Activated effector memory CD4-positive, alpha-beta T cell treated with Interleukin-2 at 50 U/mL for 16 hours (primary cell): ENCODE measurements around the gene ATP7A.

ENCODE experiments used
- DNase-seq: peaks from one replicate; pipeline ENCODE4 v3.0.0-alpha.2; 2020

Gene ATP7A

DNA sequence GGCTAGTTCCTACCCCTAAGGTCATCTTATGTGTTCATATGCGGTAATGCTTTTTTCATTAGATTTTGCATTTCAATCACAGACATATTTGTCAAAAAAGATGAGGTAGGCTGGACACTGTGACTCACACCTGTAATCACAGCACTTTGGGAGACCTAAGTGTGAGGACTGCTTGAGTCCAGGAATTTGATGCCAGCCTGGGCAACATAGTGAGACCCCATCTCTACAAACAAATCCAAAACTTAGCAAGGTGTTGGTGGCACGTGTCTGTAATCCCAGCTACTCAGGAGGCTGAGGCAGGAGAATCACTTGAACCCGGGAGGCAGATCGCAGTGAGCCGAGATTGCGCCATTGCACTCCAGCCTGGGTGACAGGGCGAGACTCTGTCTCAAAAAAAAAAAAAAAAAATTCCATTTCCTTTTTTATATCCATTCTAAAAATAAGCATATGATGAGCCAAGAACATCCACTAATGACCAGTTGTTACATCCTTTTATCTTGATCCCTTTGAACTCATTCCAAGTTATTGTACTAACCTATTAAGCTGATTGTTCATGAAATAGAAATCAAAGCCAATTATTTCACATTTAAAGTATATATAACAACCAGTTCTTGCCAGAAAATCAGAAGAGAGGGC, 35.5 kb downstream of the ATP7A start:
- no peak for DNase-seq

DNA sequence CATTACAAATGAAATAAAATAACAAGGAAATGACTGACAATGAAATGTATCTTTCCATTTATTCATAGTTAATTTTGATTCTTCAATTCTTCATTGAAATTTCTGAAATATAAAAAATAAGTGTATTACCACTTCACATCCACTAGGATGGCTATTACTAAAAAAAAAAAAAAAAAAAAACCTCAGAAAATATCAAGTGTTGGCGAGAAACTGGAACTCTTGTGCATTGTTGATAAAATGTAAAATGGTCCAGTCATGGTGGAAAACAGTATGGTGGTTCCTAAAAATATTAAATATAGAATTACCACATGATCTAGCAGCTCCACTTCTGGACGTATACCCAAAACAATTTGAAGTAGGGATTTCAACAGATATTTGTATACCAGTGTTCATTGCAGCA, 36.1 kb downstream of the ATP7A start:
- no peak for DNase-seq

DNA sequence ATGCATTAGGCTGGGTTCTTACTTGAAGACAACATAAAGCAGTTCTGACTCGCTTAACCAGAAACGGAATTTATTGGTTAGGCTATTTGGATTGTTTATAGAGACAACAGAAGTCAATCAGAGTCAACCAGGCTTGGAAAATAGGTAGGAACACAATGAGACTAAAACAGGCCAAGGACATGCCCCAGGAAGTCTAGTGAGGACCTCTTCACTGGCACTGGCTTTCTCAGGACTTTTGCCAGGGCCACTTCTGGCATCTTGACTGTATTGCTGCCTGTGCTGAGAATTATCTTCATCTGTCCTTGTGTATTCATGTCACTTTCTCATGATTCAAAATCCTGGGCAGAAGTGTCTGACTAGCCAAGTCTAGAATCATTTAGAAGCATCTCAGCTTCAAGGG, 39.3 kb downstream of the ATP7A start:
- DNase-seq, result no peak

DNA sequence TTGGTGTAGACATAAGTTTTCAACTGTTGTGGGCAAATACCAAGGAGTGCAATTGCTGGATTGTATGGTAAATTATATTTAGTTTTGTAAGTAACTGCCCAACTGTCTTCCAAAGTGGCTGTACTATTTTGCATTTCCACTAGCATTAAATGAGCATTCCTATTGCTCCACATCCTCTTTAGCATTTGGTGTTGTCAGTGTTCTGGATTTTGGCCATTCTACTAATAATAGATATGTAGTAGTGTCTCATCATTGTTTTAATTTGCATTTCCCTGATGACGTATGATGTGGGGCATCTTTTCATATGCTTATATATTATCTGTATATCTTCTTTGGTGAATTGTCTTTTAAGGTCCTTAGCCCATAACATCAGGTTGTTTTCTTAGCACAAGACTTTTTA, 41.7 kb downstream of the ATP7A start:
- DNase-seq, result no peak

DNA sequence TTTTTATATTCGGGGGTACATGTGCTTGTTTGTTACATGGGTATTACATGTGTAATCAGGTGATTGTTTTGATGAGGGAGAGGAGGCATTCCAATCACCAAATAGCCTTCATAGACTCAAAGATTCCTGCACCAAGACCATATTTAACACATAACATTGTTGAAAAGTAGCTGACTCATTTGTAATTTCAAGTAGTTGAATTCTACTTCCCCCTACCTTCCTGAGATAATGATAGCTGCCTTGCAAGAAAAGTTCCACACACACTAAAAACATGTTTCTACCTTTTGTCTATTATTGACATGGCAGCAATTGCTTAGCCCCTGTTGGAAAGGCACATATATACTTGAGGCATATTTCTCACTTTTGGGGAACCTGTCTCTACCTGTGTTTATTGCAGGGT, 42.8 kb downstream of the ATP7A start:
- DNase-seq, result no peak

DNA sequence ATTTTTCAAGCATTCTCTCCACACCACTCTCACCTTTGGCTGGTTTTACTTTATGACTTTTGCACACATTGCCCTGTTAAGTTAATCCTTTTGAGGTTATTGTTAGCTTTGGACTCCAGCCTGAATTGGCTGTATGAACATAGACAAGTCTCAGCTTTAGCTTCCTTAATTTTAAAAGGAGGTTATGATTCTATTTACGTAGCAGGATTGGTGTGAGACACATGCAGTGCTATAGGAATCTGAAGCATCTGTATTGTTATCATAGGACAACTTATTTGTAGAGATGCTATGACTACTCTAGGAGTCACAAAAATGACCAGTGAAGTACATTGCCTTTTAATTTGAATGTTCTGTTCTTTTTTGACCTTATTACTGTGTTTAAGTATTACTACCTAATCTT, 43.2 kb downstream of the ATP7A start:
- DNase-seq, result no peak

DNA sequence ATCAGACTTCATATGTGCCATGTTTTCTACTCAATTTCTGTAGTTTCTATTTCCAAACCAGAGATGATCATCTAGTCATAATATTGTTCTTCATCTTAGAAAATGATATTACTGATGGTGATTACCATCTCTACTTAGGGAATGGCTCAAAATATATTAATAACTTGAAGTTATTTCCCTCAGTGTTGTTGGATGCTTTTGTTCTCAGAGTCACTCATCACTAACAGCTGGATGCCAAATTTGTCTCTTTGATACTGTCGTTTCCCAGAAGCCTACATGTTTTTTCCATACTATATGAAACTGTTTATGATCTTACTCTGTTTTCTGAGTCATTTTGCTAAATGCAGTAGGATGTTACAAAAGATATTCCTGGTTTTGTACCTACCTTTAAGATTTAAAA, 50.1 kb downstream of the ATP7A start:
- no peak for DNase-seq

DNA sequence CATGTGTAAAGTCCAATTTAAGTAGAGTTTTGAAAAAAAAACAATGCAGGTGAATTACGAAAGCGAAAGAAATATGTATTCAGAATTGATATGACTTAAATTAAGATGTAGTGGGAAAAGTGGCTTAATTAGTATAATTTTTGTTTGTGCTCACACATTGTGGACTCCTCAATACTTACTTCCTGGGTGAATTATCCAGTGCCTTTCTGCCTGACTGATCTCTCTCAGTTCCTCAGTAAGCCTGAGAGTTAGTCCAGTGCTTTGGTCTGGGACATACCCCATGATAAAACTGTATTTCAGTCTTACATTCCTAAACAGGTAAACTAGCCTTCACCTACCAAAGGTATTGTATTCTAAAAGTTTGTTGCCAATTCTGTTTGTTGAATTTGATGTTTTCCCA, 50.6 kb downstream of the ATP7A start:
- DNase-seq, result no peak

DNA sequence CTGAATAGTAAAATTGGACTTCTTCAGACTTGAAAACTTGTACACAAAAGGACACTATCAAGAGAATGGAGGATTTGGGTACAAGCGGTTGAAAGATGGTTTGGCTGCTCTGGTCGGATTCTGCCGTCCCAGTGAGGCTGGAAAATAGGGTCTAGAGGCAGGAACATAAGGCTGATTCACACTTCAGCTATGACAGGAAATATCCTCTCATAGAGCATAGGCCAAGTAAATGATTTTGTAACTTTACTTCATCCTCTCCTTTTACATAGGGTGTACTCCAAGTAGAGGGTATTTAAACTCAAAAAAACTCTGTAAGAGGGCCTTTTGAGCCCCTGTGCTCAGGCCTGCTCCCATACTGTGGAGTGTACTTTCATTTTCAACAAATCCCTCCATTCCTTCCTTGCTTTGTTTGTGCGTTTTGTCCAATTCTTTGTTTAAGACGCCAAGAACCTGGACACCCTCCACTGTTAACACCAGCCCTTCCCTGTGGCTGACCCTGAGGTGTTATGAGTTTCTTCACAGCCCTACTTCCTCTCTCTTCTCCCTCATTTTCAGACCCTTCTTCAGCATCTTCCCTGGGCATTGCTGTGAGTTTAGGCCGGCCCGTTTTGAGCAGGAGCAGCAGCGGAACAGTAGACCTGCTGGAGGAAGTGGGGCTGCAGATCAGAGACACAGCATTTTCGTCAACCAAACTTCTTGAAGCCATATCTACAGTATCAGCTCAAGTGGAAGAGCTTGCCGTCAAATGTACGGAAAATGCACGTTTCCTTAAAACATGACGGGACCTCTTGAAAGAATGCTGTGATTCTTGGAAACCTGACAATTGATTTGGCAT, 51.8 kb downstream of the ATP7A start:
- DNase-seq, result no peak

DNA sequence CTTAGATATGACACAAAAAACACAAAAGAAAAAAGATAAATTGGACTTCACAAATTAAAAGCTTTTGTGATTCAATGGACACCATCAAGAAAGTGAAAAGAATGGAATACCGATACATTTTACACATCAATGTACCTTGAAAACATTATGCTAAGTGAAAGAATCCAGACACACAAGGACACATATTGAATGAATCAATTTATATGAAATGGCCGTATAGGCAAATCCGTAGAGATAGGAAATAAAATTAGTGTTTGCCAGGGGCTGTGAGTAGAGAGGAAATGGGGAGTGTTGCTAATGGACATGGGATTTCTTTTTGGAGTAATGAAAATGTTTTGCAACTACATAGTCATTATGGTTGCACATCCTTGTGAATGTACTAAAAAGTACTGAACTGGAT, 55.9 kb downstream of the ATP7A start:
- DNase-seq, result no peak

DNA sequence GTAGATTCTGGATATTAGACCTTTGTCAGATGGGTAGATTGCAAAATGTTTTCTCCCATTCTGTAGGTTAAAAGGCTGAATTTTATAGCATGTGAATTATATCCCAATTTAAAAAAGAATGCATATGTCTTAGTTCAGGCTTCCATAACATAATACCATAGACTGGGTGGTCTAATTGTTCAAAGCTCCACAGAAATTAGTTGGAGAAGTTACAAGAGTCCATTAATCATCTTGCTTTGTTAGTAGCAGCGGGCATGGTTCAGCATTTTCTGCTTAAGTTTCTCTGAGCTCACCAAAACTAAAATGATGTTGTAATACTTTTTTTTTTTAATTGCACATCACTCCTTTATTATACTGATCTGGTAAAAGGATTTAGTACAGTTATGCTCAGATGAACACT, 57.1 kb downstream of the ATP7A start:
- no peak for DNase-seq

DNA sequence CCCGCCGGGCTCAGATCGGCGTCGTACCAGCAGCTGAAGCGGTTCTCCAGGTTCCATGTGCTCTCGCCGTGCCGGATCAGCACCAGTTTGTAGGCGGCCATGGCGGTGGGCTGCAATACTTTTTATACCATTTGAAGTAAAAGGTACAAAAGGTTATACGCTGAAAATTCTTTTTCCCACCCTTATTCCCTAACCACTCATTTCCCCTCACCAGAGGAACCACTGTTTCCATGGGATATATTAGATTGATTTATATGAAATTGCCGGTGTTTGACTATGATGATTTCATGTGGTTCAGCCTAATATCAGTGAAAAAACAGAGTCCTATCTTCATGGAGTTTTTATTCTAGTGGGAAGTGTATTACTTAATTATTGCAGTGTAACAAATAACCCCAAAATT, 59.0 kb downstream of the ATP7A start, which contains the start of gene PGAM4:
Gene PGAM4 (minus strand): TSS at position 101 of the 400 bp plus-strand sequence. CDS start 0 bp downstream, at position 101.
- no peak for DNase-seq

DNA sequence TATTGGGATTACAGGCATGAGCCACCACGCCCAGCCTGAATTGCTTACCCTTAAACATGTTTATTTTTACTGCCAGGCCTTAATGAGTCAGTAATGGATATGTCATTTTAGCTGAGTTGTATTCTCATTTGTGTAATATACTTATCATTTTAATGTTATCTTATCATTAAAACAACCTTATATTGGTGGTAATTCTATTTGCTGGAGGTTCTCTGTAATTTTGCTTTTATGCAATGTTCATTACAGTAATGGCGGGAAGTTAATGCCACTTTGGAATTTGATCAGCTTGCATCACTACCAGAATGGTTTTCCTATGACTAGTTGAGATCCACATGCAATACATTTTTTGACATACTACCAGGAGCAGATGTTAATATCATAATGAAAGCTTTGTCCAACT, 65.3 kb downstream of the ATP7A start:
- DNase-seq, result no peak

DNA sequence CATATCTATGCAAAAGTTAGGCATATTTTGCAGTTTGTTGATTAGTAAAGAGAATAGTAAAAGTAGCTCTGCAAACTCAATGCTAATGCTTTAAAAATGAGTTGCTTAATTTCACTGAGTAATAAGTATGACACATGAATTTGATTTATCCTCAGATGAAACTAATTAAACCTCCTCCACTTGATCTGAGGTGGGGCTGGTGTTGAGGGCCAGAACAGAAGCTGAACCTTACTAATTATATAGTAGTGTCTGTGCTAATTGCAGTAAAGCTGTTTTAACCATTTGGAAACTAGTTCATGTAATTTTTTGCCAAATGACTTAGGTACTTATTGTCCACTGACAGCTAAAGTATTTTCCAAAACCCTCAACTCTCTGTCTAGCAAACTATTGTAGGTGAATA, 66.6 kb downstream of the ATP7A start:
- no peak for DNase-seq

DNA sequence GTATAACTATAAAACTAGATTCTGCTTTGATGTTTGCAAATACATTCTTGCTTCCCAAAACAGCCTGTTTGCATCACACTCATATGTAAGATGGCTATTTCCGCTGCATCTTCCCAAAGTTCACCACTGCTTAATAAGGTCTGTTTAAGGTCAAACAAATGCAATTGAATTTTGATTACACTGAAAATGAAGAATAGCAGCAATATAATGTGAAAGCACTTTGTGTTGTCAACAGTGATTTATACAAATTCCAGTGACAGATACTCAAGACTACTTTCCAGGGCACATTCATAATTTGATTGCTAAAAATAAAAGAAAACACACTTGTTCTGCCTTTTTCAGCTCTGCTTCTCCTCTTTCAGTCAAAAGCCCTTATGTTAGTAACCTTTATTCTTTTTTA, 67.0 kb downstream of the ATP7A start:
- DNase-seq, result no peak

DNA sequence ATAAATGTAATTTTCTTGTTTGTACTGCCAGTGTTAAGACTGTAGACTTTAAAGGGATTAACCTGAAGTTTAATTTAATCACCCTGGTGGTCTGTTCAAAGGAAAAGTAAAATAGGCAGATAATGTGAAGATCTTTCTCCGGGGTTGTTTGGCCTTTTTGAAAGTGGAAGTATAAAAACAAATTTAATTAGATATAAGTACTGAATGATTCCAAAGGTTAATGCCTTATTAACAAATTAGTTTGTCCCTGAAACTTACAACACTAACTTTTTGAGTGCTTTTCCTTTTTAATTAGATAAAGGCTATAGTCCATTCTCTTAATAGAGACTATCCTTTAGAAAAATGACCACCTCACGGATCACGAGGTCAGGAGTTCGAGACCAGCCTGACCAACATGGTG, 69.4 kb downstream of the ATP7A start:
- DNase-seq, result no peak

DNA sequence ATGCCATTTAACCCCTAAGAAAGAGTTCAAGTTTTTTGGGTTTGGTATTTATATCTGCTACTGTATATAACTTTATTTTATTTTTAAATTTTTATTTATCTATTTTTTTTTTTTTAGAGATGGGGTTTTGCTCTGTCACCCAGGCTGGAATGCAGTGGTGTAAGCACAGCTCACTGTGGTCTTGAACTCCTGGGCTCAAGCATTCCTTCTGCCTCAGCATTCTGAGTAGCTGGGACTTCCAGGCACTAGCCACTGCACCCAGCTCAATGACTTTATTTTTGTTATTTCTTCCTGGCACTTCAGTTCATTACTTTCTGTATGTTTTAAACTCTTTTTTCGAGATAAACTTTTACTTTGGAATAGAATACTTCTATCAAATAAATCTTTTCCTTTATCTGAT, 101.4 kb downstream of the ATP7A start:
- no peak for DNase-seq

DNA sequence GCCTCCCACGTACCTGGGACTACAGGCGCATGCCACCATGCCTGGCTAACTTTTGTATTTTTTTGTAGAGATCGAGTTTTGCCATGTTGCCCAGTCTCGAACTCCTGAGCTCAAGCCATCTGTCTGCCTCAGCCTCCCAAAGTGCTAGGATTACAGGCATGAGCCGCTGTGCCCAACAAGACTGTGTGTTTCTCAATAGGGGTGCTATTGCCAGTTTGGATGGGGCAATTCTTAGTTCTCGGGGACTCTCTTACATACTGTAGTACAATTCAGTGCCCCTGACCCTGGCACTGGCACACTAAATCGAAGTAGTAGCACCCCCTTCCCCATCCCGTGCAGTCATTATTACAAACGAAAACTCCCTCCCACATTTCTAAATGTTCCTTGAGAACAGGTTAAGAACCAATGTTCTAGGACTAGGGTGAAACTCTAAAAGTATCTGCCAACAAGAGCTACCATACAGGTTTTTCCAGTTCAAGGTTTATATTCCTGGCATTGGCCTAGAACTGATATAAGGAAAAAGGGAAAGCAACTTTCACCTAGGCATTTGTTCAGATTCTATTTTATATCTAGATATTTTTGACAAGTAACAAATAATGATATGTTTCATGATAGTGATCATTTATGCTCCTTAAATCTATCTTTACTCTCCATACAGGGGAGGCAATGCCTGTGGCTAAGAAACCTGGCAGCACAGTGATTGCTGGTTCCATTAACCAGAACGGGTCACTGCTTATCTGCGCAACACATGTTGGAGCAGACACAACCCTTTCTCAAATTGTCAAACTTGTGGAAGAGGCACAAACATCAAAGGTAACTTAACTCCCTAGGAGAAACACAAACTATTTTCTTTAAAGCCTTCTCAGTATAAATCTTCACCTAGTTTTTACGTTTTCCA, 109.3 kb downstream of the ATP7A start:
- DNase-seq, result no peak

DNA sequence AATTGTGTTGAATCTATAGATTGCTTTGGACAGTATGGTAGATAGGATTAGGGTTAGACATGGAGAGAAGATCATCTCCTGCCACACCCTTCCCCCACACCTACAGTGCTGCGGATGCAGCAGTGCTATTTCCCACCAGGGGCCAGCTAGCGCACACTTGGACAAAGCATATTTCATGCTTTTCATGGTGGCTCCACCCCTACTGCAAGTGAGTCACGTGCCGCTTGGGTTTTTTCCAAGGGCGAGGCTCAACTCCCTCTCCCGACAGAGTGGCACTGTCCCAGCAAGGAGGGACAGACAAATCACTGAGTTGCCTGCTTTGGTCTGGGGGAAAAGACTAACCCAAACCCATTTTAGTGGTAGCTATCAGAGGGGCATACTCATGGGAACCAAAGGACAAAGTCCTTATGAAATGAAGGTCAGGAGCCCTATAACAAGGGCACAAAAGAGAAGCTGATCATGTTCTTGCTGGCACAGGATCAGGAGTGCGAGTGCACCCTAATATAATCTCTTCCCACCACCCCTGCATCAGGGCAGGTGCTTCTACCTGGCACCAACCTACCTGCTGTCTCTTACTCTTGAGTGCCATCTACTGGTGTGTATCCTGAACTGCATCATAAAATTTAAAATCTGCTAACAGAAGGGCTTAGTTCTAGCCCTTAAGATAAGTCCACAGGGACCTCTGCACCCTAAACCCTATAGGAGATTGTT, 114.0 kb downstream of the ATP7A start:
- peak; percentile 0 for DNase-seq

DNA sequence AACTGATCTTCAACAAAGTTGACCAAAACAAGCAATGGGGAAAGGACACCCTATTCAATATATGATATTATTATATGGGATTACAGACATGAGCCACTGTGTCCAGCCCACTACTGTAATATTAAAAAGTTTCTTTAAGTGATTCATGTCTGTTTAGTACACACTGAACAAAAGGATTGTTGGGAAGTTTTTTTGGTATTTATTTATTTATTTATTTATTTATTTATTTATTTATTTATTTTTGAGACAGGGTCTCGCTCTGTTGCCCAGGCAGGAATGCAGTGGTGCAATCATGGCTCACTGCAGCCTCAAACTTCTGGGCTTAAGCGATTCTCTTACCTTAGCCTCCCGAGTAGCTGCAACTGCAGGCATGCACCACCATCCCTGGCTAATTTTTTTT, 117.3 kb downstream of the ATP7A start:
- DNase-seq, result no peak

DNA sequence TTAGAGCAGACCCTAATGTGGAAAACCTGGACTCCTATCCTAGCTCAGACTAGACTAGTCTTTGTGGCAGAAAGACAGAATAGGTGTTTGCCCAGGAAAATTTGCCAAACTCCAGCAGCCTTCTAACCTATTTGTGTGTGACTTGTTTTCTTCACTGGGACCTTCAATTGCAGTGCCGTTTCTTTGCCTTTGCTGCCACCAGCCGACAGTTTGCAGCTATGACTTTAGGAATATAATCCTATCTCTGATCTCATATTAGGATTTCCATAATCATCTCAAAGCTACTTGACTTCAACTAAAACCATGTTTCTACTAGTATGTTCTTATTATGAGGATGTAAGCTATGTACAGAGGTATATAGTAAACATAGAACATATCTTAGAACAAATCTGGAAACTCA, 119.2 kb downstream of the ATP7A start:
- DNase-seq, result no peak

DNA sequence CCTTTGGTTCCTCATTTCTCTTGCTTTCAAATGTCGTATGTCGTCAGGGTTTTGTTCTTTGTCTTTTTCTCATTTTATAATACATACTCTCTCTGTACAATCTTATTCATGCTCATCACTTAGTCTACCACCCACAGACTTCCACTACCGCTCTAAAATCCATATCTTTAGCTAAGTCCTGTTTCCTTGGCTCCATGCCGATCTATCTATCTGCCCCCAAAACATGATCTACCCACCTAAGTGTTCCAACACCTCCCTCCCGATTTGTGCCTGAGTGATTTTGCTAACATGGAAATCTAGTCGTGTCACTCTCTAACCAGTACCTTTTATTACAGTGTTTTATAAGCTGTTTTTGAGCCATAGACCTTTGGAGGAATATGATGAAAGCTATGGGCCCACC, 124.6 kb downstream of the ATP7A start:
- no peak for DNase-seq

DNA sequence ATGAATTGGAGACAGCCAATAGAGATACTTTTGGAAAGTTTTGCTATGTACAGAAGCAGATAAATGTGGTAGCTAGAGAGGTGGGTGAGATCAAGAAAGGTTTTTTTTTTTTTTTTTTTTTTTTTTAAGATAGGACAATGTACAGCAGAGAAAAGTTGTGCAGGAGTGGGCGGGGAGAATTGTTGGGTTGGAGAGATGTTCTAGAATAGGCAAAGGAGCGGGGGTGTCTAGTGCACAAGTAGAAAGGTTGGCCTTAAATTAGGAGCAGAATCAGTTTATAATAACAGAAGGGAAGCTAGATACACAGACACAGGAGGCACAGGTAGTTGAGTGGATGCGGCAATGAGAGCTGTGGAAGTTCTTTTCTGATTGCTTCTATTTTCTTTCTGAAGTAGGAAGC, 127.4 kb downstream of the ATP7A start:
- no peak for DNase-seq
